ENCODE results near the gene GHR. TPM values are rescaled to one million over a fixed set of nuclear protein-coding genes. Genes with fewer than 3 reads are reported as not detected.

The GHR gene
- total RNA-seq, 2 donors from 2014 or later, result 0.27 to 1.2 TPM

- TF ChIP-seq, protein P1, sequence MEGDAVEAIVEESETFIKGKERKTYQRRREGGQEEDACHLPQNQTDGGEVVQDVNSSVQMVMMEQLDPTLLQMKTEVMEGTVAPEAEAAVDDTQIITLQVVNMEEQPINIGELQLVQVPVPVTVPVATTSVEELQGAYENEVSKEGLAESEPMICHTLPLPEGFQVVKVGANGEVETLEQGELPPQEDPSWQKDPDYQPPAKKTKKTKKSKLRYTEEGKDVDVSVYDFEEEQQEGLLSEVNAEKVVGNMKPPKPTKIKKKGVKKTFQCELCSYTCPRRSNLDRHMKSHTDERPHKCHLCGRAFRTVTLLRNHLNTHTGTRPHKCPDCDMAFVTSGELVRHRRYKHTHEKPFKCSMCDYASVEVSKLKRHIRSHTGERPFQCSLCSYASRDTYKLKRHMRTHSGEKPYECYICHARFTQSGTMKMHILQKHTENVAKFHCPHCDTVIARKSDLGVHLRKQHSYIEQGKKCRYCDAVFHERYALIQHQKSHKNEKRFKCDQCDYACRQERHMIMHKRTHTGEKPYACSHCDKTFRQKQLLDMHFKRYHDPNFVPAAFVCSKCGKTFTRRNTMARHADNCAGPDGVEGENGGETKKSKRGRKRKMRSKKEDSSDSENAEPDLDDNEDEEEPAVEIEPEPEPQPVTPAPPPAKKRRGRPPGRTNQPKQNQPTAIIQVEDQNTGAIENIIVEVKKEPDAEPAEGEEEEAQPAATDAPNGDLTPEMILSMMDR (conservative IDR thresholded peaks at IDR 0.05), result no peak
- no peak overlapping the region for H3K27ac ChIP-seq (ENCODE audit: low read depth, low read length)
- H3K9me3 ChIP-seq (ENCODE audit: control insufficient read depth, low read length), result no peaks in the 10 kb centered on the region
- H3K4me3 ChIP-seq (ENCODE audit: low read length), result no peak overlapping the region
- no peaks in the 10 kb centered on the region for H3K4me1 ChIP-seq (ENCODE audit: control insufficient read depth, insufficient read depth, low read length)
- Mint-ChIP-seq H3K9me3 (peaks cover under 1% of the 10 kb centered on the region), H3K36me3 (ENCODE audit: low read depth) (no peaks in the 10 kb centered on the region), H3K27me3 (ENCODE audit: insufficient read depth) (peaks cover 11% of the 10 kb centered on the region), H3K4me3 (no peak overlapping the region), H3K4me1 (peaks cover 17% of the 10 kb centered on the region), H3K27ac (no peak overlapping the region)
- H3K9ac ChIP-seq (ENCODE audit: extremely low read depth, low read length, poor library complexity, severe bottlenecking), result no peak overlapping the region
- no peaks in the 10 kb centered on the region for H3K27me3 ChIP-seq (ENCODE audit: control insufficient read depth, insufficient read depth, low read length, poor library complexity, severe bottlenecking)
- DNase-seq, result no peak
- 94 to 95% methylated on average over 7 to 8 of the region's 8 CpGs for WGBS, 2 experiments (ENCODE audit: insufficient coverage in 1 of 2, insufficient read length in 1 of 2)
- no peaks in the 10 kb centered on the region for H3K36me3 ChIP-seq (ENCODE audit: control insufficient read depth, insufficient read depth, low read length)
Measured at GRCh38 chr5:42518595-42519221, 95.5 kb downstream of the GHR start.

DNA sequence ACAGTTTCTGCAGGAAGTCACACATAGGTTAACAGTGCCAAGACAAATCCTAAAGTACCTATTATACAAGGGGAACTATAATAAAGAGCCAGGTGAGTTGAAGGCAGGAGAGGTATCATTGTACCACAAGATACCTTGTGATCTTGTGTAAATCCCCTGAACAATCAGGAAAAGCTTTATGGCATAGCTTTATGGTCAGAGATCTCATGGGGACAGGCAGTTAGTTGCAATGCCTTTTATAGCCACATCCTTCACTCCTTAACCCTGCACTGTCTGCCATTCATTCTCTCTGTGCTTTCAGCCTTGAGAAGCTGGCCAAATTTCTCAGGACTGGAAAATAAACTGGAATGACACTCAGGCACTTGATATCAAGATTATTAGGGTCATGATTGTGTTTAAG, 97.0 kb downstream of the GHR start:
- Histone ChIP-seq H3K27me3 (ENCODE audit: control insufficient read depth, insufficient read depth, low read length, poor library complexity, severe bottlenecking) (no peaks in the 10 kb centered on the region), H3K4me1 (ENCODE audit: control insufficient read depth, insufficient read depth, low read length) (no peaks in the 10 kb centered on the region), H3K9me3 (ENCODE audit: control insufficient read depth, low read length) (peaks cover 2% of the 10 kb centered on the region), H3K4me3 (ENCODE audit: low read length) (no peak overlapping the region), H3K36me3 (ENCODE audit: control insufficient read depth, insufficient read depth, low read length) (no peaks in the 10 kb centered on the region), H3K27ac (ENCODE audit: low read depth, low read length) (no peak overlapping the region), H3K9ac (ENCODE audit: extremely low read depth, low read length, poor library complexity, severe bottlenecking) (no peak overlapping the region)
- Mint-ChIP-seq H3K27ac (no peak overlapping the region), H3K36me3 (ENCODE audit: low read depth) (peaks cover 3% of the 10 kb centered on the region), H3K9me3 (peaks cover 15% of the 10 kb centered on the region), H3K4me3 (no peak overlapping the region), H3K27me3 (ENCODE audit: insufficient read depth) (peaks cover 11% of the 10 kb centered on the region), H3K4me1 (peaks cover 9% of the 10 kb centered on the region)
- DNase-seq, result no peak
- TF ChIP-seq, protein P1 (conservative IDR thresholded peaks at IDR 0.05), result peak; percentile 33

GRCh38 chr5:42520957-42521356, 97.7 kb downstream of the GHR start:
- Mint-ChIP-seq H3K4me3 (no peak overlapping the region), H3K36me3 (ENCODE audit: low read depth) (peaks cover 3% of the 10 kb centered on the region), H3K27me3 (ENCODE audit: insufficient read depth) (peaks cover 11% of the 10 kb centered on the region), H3K9me3 (peaks cover 20% of the 10 kb centered on the region), H3K27ac (no peak overlapping the region), H3K4me1 (peaks cover 5% of the 10 kb centered on the region)
- Histone ChIP-seq H3K9ac (ENCODE audit: extremely low read depth, low read length, poor library complexity, severe bottlenecking) (no peak overlapping the region), H3K4me1 (ENCODE audit: control insufficient read depth, insufficient read depth, low read length) (no peaks in the 10 kb centered on the region), H3K27me3 (ENCODE audit: control insufficient read depth, insufficient read depth, low read length, poor library complexity, severe bottlenecking) (no peaks in the 10 kb centered on the region), H3K4me3 (ENCODE audit: low read length) (no peak overlapping the region), H3K9me3 (ENCODE audit: control insufficient read depth, low read length) (peaks cover 10% of the 10 kb centered on the region), H3K27ac (ENCODE audit: low read depth, low read length) (no peak overlapping the region), H3K36me3 (ENCODE audit: control insufficient read depth, insufficient read depth, low read length) (no peaks in the 10 kb centered on the region)
- TF ChIP-seq, protein P1 (conservative IDR thresholded peaks at IDR 0.05), result no peak
- 95 to 100% methylated on average over 3 to 4 of the region's 4 CpGs for WGBS, 2 experiments (ENCODE audit: insufficient coverage in 1 of 2, insufficient read length in 1 of 2)
- DNase-seq, result no peak
